Fibroblast of gingiva (primary cell): ENCODE data around the gene FZD4.
"Not testable (repeated sequence)": the region's sequence is repeated elsewhere in the genome, so short reads cannot be mapped to it uniquely, and the experiment has no call there.

Experiments used
- DNase-seq: peaks from one replicate; pipeline ENCODE4 v3.0.0-alpha.2; 2011; ENCODE audit warnings: low read depth

FZD4 gene

GRCh38 chr11:86977441-86978050 is 22.4 kb upstream of the FZD4 start:
- DNase-seq, result peak; percentile 77

GRCh38 chr11:86972734-86973133 is 17.5 kb upstream of the FZD4 start:
- no peak for DNase-seq

DNA sequence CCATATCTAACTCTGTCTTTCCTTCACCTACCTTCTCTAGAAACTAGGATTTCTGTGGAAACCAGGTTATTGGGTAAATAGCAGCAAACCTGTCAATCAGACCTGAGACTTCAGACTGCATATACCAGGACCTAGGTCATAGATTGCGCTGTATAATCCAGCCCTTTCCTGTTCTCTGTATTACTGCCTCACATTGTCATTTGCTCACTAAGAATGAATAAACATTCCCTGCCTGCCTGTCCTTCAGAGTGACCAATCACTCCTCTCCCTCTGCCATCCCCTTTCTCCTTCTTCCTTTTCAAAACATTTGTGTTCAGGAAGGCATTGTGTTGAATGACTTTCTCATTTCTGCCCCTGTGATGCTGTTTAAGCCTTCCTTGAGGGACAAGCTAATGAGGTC is 14.1 kb upstream of the FZD4 start:
- DNase-seq, result no peak

DNA sequence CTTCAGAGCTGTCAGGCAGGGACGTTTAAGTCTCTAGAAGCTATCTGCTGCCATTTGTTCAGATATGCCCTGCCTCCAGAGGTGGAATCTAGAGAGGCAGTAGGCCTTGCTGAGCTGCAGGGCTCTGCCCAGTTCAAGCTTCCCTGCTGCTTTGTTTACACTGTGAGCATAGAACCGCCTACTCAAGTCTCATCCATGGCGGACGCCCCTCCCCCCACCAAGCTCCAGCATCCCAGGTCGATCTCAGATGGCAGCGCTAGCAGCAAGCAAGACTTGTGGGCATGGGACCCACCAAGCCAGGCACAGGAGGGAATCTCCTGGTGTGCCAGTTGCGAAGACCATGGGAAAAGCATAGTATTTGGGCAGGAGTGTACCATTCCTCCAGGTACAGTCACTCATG is 12.4 kb upstream of the FZD4 start:
- DNase-seq, result not testable (repeated sequence)

DNA sequence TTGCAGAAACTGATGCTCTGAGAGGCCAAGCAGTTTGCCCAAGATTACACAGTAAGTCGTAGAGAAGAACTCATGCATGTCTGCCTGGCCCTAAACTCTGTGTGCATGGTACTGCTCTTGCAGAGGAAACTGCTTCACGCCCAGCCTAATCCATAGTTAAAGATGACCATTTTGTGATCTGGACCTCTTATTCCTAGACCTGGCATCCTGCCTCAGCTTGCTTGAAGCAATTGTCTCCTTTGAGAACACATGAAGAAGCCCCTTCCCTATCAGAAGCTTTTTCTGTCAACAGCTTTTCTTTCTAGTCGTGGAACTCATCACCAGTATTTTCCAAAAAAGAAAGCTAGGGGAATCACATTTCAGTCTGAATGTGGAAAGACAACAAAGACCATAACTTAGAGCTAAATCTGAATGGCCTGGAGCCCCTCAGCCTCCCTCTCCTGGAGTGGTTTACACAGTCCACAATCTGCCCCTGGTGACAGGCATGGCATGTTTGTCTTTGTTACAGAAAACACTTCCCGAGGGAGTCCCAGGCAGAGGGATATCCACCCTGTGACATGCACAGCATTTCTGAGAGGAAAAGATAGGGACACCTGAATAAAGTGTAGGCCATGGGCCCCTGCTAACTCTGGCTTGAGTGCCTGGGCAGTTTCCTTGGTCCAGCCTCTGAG is 2.9 kb upstream of the FZD4 start:
- DNase-seq, result no peak

GRCh38 chr11:86956905-86957195 is 1.7 kb upstream of the FZD4 start:
- no peak for DNase-seq

- DNase-seq, result no peak
These were observed 159 bp downstream of the FZD4 start for GRCh38 chr11:86955111-86955360.

DNA sequence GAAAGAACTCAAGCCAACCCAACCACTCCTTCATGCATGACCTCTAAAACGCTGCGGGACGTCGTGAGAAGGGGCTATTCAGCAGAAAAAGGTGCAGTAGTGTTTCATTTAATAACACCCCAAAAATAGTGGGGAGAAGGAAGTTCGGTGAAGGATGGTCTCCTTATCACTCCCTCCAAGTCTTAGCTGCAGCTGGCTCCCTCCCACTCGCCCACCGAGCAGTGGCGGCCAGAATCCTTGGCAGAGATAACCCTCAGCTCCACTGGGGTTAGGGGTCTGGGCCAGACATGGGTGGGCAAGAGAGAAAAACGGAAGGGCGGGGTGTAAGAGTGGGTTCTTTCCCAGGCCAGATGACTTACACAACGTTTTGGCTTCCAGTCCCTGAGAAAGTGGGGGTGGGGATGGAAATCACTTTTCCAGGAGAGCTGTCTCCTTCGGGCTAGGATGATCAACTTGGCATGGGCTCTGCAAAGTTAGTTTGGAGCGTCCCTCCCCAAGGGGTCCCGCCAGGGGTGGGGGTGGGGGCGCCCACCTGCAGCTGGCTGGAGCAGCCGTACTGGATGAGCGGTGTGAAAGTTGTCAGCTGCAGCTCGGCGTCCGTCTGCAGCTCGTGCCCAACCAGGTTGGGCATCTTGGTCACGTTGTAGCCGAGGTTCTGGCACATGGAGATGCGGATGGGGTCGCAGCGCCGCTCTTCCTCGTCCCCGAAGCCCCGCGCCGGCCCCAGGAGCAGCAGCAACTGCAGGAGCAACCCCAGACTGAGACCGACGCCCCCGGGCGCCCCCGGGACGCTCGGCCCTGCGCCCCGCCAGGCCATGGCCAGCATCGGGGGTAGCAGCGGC is 705 bp downstream of the FZD4 start:
- no peak for DNase-seq

- DNase-seq, result peak; percentile 56
These were observed 2.8 kb downstream of the FZD4 start for GRCh38 chr11:86952221-86952875.

DNA sequence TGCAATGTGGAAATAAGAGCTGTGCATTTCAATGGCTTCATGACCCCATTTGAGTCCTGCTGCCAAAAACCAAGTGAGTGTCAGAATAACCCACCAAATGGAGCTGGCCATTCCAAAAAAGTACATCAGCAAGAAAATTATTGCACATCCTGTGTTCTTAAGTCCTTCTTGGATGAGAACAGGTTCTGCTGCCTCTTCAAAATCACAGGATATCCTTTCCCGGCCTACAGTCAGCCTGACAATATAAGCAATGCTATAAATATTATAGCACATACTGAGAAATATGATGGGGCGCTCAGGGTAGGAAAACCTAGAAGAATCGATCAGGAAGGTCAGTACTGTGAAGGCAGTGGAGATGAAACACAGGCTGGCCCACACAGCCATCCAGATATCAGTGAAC is 3.5 kb downstream of the FZD4 start:
- no peak for DNase-seq

DNA sequence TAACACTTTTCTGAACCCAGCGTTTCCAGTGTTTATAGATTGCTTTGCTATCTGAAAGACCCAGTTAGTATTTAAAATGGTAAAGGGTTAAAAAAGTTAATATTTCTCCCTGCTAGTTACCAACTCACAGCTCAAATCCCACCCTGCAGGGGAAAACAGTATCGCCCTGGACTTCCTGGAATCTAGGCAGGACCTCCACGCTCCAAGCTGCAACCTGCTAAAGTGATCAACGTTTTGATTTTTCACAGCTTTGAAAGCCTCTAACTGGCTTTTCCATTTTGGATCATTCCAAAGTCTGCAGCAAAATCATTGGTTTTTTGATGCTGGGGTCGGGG is 4.6 kb downstream of the FZD4 start:
- no peak for DNase-seq

DNA sequence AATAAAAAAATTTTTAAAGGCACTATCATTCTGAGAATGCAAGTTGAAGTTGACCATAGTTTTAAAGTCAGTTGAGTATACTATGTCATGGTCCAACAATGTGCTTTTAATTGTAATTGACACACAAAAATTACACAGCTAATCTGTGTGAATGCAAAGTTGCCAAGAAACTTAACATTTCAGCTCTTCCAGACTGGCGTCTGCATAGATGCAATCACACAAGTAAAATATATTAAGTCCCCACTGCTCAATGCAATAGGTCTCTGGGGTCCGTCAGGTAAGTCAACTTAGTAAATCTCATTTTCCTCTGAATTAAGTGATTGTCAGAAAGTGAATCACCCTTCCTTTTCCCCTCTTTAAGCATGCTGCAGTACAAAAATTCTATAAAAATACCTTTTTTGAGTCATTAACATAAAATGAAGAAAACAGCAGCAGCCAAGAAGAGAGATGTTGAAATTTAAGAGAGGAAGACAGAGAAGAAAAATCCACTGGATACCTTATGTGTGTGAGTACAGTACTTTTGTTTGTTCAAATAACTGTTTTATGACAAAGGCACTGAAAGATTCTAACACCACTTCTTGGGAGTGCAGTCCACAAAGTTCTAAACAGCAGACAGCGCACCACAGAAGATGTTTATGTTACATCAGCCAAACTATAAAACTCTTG is 5.1 kb downstream of the FZD4 start:
- DNase-seq, result no peak

- DNase-seq, result no peak
These were observed 6.5 kb downstream of the FZD4 start for GRCh38 chr11:86948733-86949132.

- DNase-seq, result peak; percentile 43
These were observed 7.7 kb downstream of the FZD4 start for GRCh38 chr11:86947541-86947940.

DNA sequence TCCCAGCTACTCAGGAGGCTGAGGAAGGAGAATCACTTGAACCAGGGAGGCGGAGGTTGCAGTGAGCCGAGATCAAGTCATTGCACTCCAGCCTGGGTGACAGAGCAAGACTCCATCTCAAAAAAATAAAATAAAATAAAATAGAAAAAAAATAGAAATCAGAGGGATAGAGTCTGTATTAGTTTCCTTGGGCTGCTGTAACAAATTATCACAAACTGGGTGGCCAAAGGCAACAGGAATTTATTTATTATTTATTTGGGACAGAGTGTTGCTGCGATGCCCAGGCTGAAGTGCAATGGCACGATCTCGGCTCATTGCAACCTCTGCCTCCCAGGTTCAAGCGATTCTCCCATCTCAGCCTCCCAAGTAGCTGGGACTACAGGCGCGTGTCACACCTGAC is 11.7 kb downstream of the FZD4 start:
- not testable (repeated sequence) for DNase-seq

DNA sequence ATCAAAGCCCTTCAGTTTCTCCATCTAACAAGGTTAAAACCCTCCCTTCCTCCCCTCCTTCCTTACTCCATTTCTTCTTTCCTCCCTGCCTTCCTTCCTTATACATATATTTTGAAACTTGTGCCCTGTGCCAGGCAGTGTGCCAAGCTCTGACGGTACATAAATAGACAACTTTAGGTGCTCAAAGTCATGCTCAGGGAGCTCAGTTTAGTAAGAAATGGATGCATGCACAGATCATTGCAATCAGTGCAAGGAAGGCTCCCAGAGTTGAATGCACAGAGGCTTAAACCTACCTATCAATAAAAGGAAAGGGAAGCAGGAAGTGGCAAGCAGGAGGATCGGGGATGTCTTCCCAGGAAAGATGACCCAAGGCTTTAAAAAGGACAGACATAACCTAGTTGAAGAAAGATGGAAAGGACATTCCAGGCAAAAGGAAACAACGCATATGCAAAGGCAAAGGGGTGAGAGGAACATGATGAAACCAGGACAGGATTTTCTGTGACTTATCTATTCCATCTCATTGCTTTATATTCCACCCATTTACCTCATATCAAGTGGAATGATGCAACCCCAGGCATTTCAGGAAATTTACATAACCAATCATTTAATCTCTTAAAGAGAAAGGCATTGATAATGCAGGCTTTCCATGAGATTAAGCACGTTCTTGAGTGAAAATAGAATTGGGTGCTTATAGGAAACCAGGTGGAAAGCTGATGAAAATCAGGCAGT is 13.2 kb downstream of the FZD4 start:
- no peak for DNase-seq

DNA sequence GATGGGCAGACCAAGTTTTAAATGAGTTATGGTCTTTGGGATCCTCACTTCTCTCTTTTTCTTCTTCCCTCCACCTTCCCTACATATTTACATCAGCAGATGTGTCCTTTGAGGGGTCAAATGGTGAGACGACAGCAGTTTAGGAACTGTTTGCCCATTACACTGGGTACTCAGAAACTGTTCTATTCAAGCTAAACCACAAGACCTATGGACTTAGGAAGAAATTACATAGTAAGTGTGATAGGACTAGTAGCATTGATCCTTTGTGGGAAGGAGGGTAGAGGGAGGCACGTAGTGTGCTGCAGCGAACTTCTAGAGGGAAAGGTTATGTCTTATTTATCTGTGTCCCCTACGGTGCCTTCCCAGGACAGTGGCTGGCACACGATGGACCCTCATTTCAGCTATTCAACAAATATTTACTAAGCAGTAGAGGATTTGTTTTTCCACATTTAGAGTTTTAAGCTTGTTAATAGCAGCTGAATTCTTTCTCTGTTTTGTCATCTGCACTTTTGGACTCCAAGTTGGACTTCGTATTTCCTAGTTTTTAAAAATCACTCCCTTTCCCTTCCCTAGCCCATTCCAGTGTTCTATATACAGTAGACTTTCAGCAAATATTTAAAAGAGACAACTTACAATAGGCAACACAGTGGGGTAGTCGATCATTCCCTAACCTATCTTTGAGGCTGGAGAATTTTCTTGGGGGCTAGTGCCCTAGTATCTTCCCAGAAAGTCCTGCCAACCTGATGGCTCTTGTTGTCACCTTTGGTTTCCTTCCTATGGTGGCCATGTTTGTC is 13.9 kb downstream of the FZD4 start:
- no peak for DNase-seq

DNA sequence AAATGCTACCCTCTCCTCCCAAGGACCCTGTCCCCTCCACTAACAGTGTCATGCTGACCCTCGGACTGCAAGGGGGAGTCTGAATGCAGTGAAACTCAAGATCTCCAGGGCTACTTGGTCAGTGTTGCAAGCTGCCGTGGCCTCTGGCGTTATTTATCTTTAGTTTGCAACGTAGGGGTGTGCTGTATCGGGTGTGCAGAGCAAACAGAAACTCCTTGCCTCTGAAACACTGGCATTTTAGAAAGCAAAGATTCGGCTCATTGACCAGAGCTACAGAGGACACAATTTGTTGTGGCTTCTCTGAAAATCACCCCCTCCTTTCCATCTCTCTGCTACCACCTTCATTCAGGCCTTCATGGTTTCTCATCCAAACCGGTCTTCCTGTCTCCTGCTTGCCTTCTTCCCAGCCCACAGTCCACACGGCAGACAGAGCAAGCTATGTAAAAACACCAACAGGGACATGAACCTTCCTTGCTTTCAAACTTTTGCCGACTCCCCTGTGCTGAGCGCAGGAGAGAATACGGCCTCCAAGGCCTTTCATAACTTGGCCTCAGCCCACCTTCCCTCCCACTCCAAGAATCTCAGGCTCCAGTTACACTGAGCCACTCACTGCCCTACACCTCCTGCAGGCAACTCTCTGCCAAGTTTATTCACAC is 14.9 kb downstream of the FZD4 start:
- DNase-seq, result peak; percentile 77

DNA sequence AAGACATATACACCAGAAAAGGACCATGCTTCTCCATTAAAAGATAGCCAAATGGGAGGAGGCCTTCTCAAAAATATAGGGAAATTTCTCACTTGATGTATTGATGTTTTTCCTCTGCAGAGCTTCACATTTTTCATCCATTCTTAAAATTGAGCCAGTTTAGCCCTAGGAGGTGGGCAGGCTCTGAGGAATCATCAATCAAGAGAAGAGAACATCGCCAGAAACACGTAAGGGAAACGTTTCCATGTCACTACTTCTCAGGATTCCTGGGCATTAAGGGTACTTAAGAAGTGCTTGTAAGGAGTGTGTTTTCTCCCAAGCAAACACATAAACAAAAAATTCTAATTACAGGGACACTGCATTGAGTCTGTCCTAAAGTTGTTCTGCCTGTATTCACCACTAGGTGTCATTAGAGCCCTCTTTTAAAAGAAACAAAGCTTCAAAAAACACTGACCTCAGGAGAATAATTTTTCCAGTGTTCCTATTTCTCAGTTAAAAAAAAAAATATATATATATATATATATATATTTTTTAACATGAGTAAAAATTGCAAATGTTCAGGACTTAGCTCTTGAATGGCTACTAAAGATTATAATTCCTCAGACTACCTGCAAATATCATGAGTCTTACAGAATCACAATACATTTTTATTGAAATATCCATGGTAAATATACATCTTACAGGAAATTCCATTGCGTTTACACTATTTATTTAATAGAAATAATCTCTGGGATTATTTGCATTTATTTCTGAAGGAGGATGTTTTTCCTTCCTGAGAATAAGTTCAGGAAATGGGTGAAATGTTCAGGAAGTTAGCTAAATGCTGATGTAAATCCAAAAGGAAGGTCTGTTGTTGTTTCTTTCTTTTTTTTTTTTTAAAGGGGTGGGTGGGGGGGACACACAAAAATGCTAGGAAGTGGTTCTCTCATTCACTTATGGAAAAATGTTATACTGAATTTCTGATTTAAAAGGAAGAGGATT is 16.0 kb downstream of the FZD4 start:
- peak; percentile 43 for DNase-seq
